Pancreas (tissue), 10 donors: ENCODE data around the gene JAK3. TPM values are rescaled to one million over a fixed set of nuclear protein-coding genes. Genes with fewer than 3 reads are reported as not detected.
"Not testable (repeated sequence)": the region's sequence is repeated elsewhere in the genome, so short reads cannot be mapped to it uniquely, and the experiment has no call there.

Experiments used
- ATAC-seq, 4 donors: fragments of 200-7000 bp; cut with Tn5 transposase; one replicate each; pipeline versions ENCODE4 v1.8.0 to v1.9.1; 2020; ENCODE audit warnings: mild to moderate bottlenecking in 4 of 4, moderate library complexity in 4 of 4
- DNase-seq, 6 donors: peaks; one replicate each; pipeline ENCODE4 v3.0.0-alpha.2; 2020
- FAIRE-seq: peaks from 2 replicates; lab custom pipeline; 2012; peaks lifted over from hg19 to GRCh38; lab: Jason Lieb, UNC
- H3K27ac ChIP-seq, 4 donors: fragments of 200-600 bp; sonication (generic); 1 replicate in 3 of 4; 2 replicates in 1 of 4; pipeline versions ENCODE4 v1.5.0 to v1.8.0; 2020
- H3K27me3 ChIP-seq, 4 donors: fragments of 200-600 bp; one replicate each; pipeline ENCODE4 v1.8.0; 2021
- H3K36me3 ChIP-seq, 3 donors: fragments of 200-600 bp; sonication (generic) in 1 of 3; one replicate each; pipeline versions ENCODE4 v1.5.0 to v1.8.0; 2020 to 2021
- H3K4me1 ChIP-seq, 3 donors: fragments of 200-600 bp; one replicate each; pipeline ENCODE4 v1.8.0; 2021
- H3K4me3 ChIP-seq, 4 donors: fragments of 200-600 bp; sonication (generic) in 2 of 4; one replicate each; pipeline versions ENCODE4 v1.5.0 to v1.8.0; 2020 to 2021
- H3K9me3 ChIP-seq, 4 donors: fragments of 200-600 bp; one replicate each; pipeline ENCODE4 v1.8.0; 2021
- CTCF ChIP-seq, 4 donors: fragments of 200-600 bp; sonication (generic) in 3 of 4; IDR thresholded peaks; one replicate each; pipeline versions ENCODE4 v1.5.0 to v1.8.0; 2021; ENCODE audit warnings: antibody characterized with exemption in 4 of 4
- WGBS, 2 donors: extraction: QIAGEN DNeasy Blood & Tissue Kit; methylation state at CpG; one replicate each; pipeline ENCODE4 v1.1.7; 2013; 5-methylcytosine and 5-hydroxymethylcytosine counted together
- intact Hi-C, 3 donors: fragments of 100-400 bp; cut with DNase I; formaldehyde crosslinking; loops; one replicate each; pipeline versions ENCODE4 v1.11.1 to v1.14.2; 2022
- polyA plus RNA-seq, 2 donors: library from polyadenylated mRNA; stranded (reverse); fragments of 200-250 nt; gene quantifications; one replicate each; pipeline ENCODE4 v1.2.3, GENCODE V29; 2013
- total RNA-seq, 6 donors: library from RNA; stranded (reverse); fragmentation: NEBNext Ultra II Directional in 4 of 6; extraction: Animal tissue kit (Norgen Biotek cat#: 25700) in 4 of 6; gene quantifications; one replicate each; pipeline versions ENCODE4 v1.2.1 to v1.2.4, GENCODE V29; 2021 to 2023
- donor health status: healthy with polysubstance abuse.
- donor health status: DM: no; HTN: no; CAD: no; lungs with moderate emphysema.
- donor health status: DM: no; HTN: no; CAD: no.
- donor health status: control.
- donor health status: control.
- donor health status: Bipolar disorder and iron deficiency.
- donor health status: DM: yes; HTN: yes; CAD: no.
- donor health status: DM: no; HTN: no; CAD: no.
- donor health status: DM: no; HTN: no; CAD: no.
- donor health status: DM: yes; HTN: yes; CAD: no.

The JAK3 gene
- total and polyA plus RNA-seq, 8 donors, result 1.1 to 6.6 (median 2.5) TPM

GRCh38 chr19:17787274-17787913 lies 60.4 kb downstream of the JAK3 start:
- H3K4me1 ChIP-seq, result peaks cover 0 to 9% (median 0%) of the 10 kb centered on the region in 3 donors
- no peaks in the 10 kb centered on the region for H3K27me3 ChIP-seq
- intact Hi-C loops, result loop anchor here in 1 of 3 donors (5.0 kb wide), 1 partner anchor 65 kb away; no protein-coding TSS in a partner anchor
- DNase-seq (no peak), FAIRE-seq (no peak), ATAC-seq (no peak)
- H3K4me3 ChIP-seq, result no peak overlapping the region
- 91 to 94% methylated on average over 14 of the region's 14 CpGs for WGBS, 2 donors
- no peak for TF ChIP-seq CTCF (IDR thresholded peaks at IDR 0.05)
- H3K36me3 ChIP-seq, result no peaks in the 10 kb centered on the region
- no peaks in the 10 kb centered on the region for H3K9me3 ChIP-seq
- H3K27ac ChIP-seq, result no peak overlapping the region

GRCh38 chr19:17784201-17785008 lies 63.4 kb downstream of the JAK3 start:
- ATAC-seq, result peak in 3 of 4 donors; percentile 77 to 90 (median 78)
- H3K27ac ChIP-seq, result no peak overlapping the region
- intact Hi-C loops, result loop anchor here in 1 of 3 donors (5.0 kb wide), 1 partner anchor 68 kb away; no protein-coding TSS in a partner anchor
- no peaks in the 10 kb centered on the region for H3K9me3 ChIP-seq
- 27 to 36% methylated on average over 32 of the region's 32 CpGs for WGBS, 2 donors
- peak in 5 of 6 donors; percentile 32 to 77 (median 63) for DNase-seq
- TF ChIP-seq CTCF (IDR thresholded peaks at IDR 0.05), result peak; percentile 61 to 71 (median 66)
- H3K4me3 ChIP-seq, result no peak overlapping the region
- H3K36me3 ChIP-seq, result no peaks in the 10 kb centered on the region
- no peak for FAIRE-seq
- H3K4me1 ChIP-seq, result no peaks in the 10 kb centered on the region
- no peaks in the 10 kb centered on the region for H3K27me3 ChIP-seq

- H3K4me3 ChIP-seq, H3K4me1 ChIP-seq, H3K27ac ChIP-seq, ATAC-seq, H3K36me3 ChIP-seq, FAIRE-seq, H3K27me3 ChIP-seq, intact Hi-C loops, H3K9me3 ChIP-seq, DNase-seq: not testable (repeated sequence)
- WGBS, 2 donors, result 54 to 64% methylated on average over 5 of the region's 5 CpGs
These were observed 64.1 kb downstream of the JAK3 start for GRCh38 chr19:17783721-17784120.

- WGBS, 2 donors, result 73 to 84% methylated on average over 2 of the region's 2 CpGs
- no peak for TF ChIP-seq CTCF (IDR thresholded peaks at IDR 0.05)
- H3K4me3 ChIP-seq, result no peak overlapping the region
- no peak for DNase-seq
- H3K36me3 ChIP-seq, result no peaks in the 10 kb centered on the region
- intact Hi-C loops, result no loop called here
- no peaks in the 10 kb centered on the region for H3K4me1 ChIP-seq
- no peak for ATAC-seq
- FAIRE-seq, result no peak
- H3K27ac ChIP-seq, result no peak overlapping the region
- peaks cover 0 to 5% (median 0%) of the 10 kb centered on the region in 4 donors for H3K27me3 ChIP-seq
- no peaks in the 10 kb centered on the region for H3K9me3 ChIP-seq
These were observed 67.0 kb downstream of the JAK3 start for GRCh38 chr19:17780781-17781180.
